GM21390 (cell line): ENCODE data around the gene TMEM209.
"Not testable (repeated sequence)": the region's sequence is repeated elsewhere in the genome, so short reads cannot be mapped to it uniquely, and the experiment has no call there.

Experiments
- ATAC-seq: cut with Tn5 transposase; IDR thresholded peaks from one replicate; pipeline ENCODE4 v1.9.1; 2021; ENCODE audit not compliant: unreplicated experiment

Gene TMEM209

DNA sequence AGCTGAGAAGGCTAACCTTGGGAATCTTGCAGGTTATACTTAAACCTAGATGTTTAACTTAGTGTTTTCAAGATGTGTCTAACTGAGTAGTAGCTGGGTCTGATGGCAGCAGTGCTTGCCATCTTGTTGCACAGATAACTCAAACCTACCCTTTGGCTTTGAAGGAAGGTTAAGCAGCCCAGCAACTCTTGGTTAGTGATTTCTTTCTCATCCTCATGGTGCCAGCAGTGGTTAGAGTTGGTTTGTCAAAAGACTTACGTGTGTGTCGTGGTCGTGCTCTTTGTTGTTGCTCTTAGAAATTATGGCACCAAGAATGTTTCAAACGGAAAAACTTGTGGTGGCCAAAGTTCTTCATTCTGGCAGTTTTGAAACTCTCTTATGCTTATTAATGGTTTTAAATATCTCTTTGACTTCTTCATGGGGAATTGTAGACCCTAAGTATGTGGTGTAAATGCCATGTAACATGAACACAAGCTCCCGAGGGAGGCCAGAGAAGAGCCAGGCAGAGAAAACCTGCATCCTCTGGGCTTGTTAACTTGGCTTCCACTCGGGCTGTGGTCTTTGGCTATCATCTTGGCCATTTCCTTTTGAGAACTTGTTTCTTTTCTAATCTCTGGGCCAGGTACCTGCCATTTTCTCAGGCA is 73.9 kb downstream of the TMEM209 start:
- no peak for ATAC-seq

DNA sequence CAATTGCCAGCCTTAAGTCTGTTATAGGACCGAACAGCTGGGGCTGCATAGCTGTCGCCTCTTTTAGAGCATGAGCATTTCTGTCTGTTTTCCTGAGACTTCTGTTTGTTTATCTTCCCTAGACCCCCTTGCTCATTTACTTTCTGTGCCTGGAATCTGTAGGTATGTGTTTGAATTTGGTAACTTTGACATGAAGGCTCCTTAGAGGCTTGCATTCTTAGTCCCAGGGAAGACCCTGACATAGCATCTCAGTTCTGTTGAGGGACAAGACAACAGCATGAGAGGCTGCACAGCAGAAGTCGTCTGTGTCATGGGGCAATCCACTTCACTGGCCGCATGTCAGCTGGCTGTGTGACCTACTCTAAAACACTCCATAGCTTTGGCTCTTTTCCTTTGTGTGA is 76.2 kb downstream of the TMEM209 start:
- no peak for ATAC-seq

DNA sequence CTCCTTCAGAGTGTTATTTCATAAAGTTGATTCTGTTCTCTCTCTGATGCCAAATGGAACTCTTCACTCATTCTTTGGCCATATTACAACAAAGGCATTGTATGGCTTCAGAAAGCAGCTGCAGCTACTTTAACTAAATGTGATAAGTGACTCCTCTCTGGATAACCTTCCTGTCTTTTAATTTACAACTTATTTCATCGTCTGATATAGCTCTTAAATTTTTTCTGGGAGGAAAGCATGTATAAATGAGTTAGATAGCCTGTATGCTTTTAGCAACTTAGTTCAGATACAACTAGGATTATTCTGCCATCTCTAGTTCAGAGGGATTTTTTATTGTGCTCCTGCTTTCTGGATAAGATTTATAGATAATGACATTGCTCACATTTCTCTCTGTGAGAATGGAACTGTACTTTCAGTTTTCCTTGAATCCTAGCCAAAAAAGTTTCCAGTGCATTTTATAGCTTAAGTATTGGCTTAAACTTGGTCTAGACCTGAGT is 77.3 kb downstream of the TMEM209 start:
- ATAC-seq = no peak

DNA sequence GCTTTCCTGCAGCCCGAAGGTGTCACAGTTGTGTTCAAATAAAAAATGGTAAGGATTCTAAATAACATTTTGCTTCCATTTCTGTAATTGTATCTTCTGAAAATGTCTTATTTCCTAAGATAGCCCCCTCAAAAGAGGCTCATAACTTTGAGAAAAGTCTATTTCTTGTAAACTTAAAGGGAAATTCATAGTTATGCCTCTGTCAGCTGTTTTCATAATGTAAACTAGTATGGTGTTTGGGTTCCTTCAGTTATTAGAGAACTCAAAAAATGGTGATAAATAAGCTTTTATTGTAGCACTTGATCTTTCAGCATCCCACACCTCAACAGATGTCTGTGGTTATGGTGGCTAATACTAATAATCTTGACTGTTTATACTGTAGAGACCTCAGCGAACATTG is 77.8 kb downstream of the TMEM209 start:
- ATAC-seq = no peak

DNA sequence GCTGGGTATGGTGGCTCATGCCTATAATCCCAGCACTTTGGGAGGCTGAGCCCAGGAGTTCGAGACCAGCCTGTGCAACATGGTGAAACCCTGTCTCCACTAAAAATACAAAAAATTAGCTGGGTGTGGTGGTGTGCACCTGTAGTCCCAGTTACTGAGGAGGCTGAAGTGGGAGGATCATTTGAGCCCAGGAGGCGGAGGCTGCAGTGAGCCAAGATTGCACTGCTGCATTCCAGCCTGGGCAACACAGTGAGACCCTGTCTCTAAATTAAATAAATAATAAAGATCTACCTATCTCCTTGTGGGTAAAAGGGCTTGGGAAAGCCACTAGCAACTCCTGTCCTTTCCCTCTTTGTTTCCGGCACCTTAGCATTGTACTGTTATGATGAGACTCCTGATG is 78.4 kb downstream of the TMEM209 start:
- not testable (repeated sequence) for ATAC-seq

DNA sequence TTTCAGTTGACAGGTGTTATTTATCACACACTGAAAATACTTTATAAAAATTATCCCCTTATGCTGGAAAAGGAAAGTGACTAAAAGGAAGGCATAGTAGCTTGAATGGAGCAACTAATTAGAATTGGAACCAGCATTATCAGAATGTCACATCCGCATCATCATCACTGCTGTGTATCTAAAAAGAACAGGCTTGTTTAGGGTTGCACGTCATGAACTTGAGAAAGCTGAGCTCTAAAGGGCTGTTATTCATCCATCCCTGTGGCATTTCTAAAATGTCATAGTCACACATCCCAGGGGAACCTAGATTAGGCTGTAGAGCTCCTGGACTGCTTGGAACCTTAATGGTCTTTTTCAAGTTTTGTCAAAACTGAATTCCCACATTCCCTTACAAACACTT is 80.5 kb downstream of the TMEM209 start:
- ATAC-seq = no peak

DNA sequence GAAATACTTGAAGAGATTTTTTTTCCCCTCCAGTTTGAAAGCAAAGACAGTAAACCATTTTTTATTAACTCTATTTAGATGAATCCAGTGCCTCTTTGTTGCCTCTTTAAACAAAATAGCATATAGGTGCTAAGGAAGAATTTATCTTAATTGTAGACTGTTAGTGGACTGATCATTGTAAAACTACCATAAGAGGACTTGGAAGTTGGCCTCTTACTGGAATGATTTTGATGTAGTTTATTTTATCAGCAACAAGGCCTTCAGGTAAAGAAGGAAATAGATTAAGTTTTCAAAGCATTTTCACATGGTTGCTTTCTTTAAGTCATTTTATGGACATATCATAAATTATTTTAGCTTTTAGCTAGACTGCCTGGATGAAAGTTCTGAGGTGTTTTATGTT is 81.7 kb downstream of the TMEM209 start:
- no peak for ATAC-seq

DNA sequence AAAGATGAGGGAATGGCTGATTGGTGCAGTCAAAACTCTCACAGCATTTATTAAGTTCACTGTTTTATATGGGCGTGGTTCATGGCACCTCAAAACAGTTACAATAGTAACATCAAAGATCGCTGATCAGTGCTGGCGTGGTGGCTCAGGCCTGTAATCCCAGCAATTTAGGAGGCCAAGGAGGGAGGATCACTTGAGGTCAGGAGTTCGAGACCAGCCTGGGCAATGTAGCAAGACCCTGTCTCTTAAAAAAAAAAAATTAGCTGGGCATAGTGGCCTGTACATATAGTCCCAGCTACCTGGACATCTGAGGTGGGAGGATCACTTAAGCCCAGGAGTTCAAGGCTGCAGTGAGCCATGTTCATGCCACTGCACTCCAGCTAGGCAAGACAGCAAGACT is 86.4 kb downstream of the TMEM209 start:
- ATAC-seq = no peak

DNA sequence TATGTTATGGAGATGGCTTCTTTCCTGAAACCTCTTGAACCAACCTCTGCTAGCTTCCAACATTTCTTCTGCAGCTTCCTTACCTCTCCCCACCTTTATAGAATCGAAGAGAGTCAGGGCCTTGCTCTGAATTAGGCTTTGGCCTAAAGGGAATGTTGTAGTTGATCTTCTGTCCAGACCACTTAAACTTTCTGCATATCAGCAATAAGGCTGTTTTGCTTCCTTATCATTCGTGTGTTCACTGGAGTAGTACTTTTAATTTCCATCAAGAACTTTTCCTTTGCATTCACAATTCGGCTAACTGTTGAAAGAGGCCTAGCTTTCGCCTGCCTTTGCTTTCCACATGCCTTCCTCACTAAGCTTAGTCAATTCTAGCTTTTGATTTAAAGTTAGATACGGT is 86.9 kb downstream of the TMEM209 start:
- ATAC-seq = no peak

DNA sequence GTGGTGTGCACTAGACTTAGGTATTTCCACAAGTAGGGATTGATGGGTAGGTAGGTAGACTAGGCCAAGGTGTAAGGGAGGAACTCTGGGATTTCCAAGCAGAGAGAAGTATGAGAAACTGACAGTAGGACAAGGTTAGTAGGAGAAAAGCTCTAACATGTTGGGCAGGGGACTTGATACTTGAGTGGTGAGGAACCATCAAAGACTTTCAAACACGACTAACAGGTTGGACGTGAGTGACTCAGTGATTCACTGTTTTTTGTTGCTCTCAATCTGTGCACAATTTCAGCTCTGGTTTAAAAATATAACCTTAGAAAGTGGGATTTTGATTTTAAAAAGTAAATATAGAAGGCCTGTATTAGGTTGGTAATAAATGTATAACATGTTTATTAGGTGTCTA is 90.4 kb downstream of the TMEM209 start:
- ATAC-seq = no peak
